Measurements from ENCODE around the gene SLC24A4. TPM values are rescaled to one million over a fixed set of nuclear protein-coding genes. Genes with fewer than 3 reads are reported as not detected.

Gene SLC24A4
- total RNA-seq, 1 donor from 2014 or later: 3.5 TPM

DNA sequence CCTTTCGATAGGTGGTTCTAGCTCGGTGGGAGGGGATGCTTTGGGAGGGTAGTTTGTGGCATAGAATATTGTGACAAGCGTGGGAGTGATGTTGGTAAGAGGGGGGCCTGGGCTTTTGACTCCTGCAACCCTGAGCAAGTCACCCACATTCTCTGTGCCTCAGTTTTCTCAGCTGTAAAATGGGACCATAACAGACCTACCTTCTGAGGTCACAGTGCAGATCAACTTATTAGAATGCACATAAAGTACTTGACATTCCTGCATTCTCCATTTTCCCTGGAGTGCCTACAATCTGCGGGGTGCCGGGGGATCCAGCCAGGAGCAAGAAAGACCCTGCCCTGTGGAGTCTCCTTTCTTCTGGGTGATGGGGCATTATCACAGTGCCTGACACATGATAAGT, 63.2 kb downstream of the SLC24A4 start:
- DNase-seq: no peak
- intact Hi-C loops (cut with DNase I): no loop called here
- Histone ChIP-seq H3K4me3 (no peak overlapping the region), H3K4me1 (peaks cover 3% of the 10 kb centered on the region), H3K36me3 (no peaks in the 10 kb centered on the region), H3K27me3 (ENCODE audit: low read depth) (no peaks in the 10 kb centered on the region), H3K9me3 (peaks cover 4% of the 10 kb centered on the region), H3K27ac (no peak overlapping the region)
- TF ChIP-seq CTCF (IDR thresholded peaks at IDR 0.05): no peak
- ATAC-seq: no peak

- H3K4me3 ChIP-seq: no peak overlapping the region
- H3K36me3 ChIP-seq: no peaks in the 10 kb centered on the region
- ATAC-seq (peak; percentile 74 to 81), DNase-seq (peak; percentile 73)
- no peak overlapping the region for H3K27ac ChIP-seq
- H3K27me3 ChIP-seq (ENCODE audit: low read depth): no peaks in the 10 kb centered on the region
- H3K4me1 ChIP-seq: peaks cover 3% of the 10 kb centered on the region
- intact Hi-C loops (cut with DNase I): no loop called here
- H3K9me3 ChIP-seq: peaks cover 4% of the 10 kb centered on the region
- TF ChIP-seq CTCF (IDR thresholded peaks at IDR 0.05): no peak
Observed at GRCh38 chr14:92386637-92387036, 63.7 kb downstream of the SLC24A4 start.

GRCh38 chr14:92387578-92387977, 64.6 kb downstream of the SLC24A4 start:
- no peaks in the 10 kb centered on the region for H3K36me3 ChIP-seq
- ATAC-seq (no peak), DNase-seq (no peak)
- no peak overlapping the region for H3K27ac ChIP-seq
- H3K9me3 ChIP-seq: peaks cover 4% of the 10 kb centered on the region
- no peaks in the 10 kb centered on the region for H3K27me3 ChIP-seq (ENCODE audit: low read depth)
- intact Hi-C loops (cut with DNase I): no loop called here
- no peak overlapping the region for H3K4me3 ChIP-seq
- no peak for TF ChIP-seq CTCF (IDR thresholded peaks at IDR 0.05)
- peaks cover 3% of the 10 kb centered on the region for H3K4me1 ChIP-seq

GRCh38 chr14:92389598-92390158, 66.7 kb downstream of the SLC24A4 start:
- Histone ChIP-seq H3K36me3 (no peaks in the 10 kb centered on the region), H3K27me3 (ENCODE audit: low read depth) (no peaks in the 10 kb centered on the region), H3K27ac (no peak overlapping the region), H3K4me1 (peaks cover 3% of the 10 kb centered on the region), H3K4me3 (no peak overlapping the region), H3K9me3 (peaks cover 4% of the 10 kb centered on the region)
- intact Hi-C loops (cut with DNase I): no loop called here
- ATAC-seq (no peak), DNase-seq (no peak)
- no peak for TF ChIP-seq CTCF (IDR thresholded peaks at IDR 0.05)

GRCh38 chr14:92391726-92392125, 68.8 kb downstream of the SLC24A4 start:
- no peaks in the 10 kb centered on the region for H3K36me3 ChIP-seq
- H3K27me3 ChIP-seq (ENCODE audit: low read depth): no peaks in the 10 kb centered on the region
- TF ChIP-seq CTCF (IDR thresholded peaks at IDR 0.05): no peak
- H3K4me1 ChIP-seq: no peaks in the 10 kb centered on the region
- no peak overlapping the region for H3K4me3 ChIP-seq
- H3K27ac ChIP-seq: no peak overlapping the region
- peak; percentile 65 for DNase-seq
- intact Hi-C loops (cut with DNase I): no loop called here
- H3K9me3 ChIP-seq: peaks cover 4% of the 10 kb centered on the region
- ATAC-seq: peak; percentile 55

All from lower lobe of right lung (tissue), 2 donors.